HEK293 (cell line): Measurements from ENCODE around the gene KIF4A.

Experiments
- CTCF ChIP-seq: fragments of 450-650 bp; formaldehyde crosslinking; IDR thresholded peaks from 2 replicates; pipeline ENCODE4 v1.5.1; 2016; ENCODE audit warnings: missing biosample characterization, missing genetic modification characterization
- REST ChIP-seq: fragments of 450-650 bp; formaldehyde crosslinking; IDR thresholded peaks from 2 replicates; pipeline ENCODE4 v1.5.1; 2016; ENCODE audit warnings: missing biosample characterization, missing genetic modification characterization
- ZBTB21 ChIP-seq: fragments of 450-650 bp; formaldehyde crosslinking; IDR thresholded peaks from 2 replicates; pipeline ENCODE4 v1.5.1; 2017; ENCODE audit warnings: missing biosample characterization, missing genetic modification characterization
- ZNF48 ChIP-seq: fragments of 450-650 bp; formaldehyde crosslinking; IDR thresholded peaks from 2 replicates; pipeline ENCODE4 v1.5.1; 2016; ENCODE audit warnings: missing biosample characterization, missing genetic modification characterization

- TF ChIP-seq ZNF48 (no peak), ZBTB21 (no peak), REST (tag by site-specific recombination) (no peak), CTCF (tag by site-specific recombination) (no peak)
Measured at GRCh38 chrX:70437921-70438665, 148.2 kb downstream of the KIF4A start.
